SK-N-SH treated with all-trans-retinoic acid at 6 μM for 48 hours (cell line): ENCODE measurements around the gene PPME1.

Source experiments
- ARNTL ChIP-seq: fragments of 450-650 bp; formaldehyde crosslinking; IDR thresholded peaks from 2 replicates; pipeline ENCODE4 v1.5.0; 2020; ENCODE audit warnings: low read depth, mild to moderate bottlenecking, moderate library complexity, borderline replicate concordance
- BACH2 ChIP-seq: fragments of 250-450 bp; sonication (Bioruptor Pico); IDR thresholded peaks from 2 replicates; pipeline ENCODE4 v1.9.0; 2021; ENCODE audit warnings: mild to moderate bottlenecking, borderline replicate concordance
- CREB5 ChIP-seq: fragments of 250-450 bp; sonication (Bioruptor Pico); IDR thresholded peaks from 2 replicates; pipeline ENCODE4 v1.5.1; 2020; ENCODE audit warnings: low read depth, mild to moderate bottlenecking, moderate library complexity
- ISL1 ChIP-seq: fragments of 250-450 bp; sonication (Bioruptor Pico); IDR thresholded peaks from 2 replicates; pipeline ENCODE4 v2.1.2; 2022; ENCODE audit warnings: mild to moderate bottlenecking, moderate library complexity
- OSR1 ChIP-seq: fragments of 250-450 bp; sonication (Bioruptor Pico); IDR thresholded peaks from 2 replicates; pipeline ENCODE4 v1.8.0; 2022; ENCODE audit warnings: moderate library complexity, mild to moderate bottlenecking, inconsistent platforms
- RARB ChIP-seq: fragments of 250-450 bp; sonication (Bioruptor Pico); IDR thresholded peaks from 2 replicates; pipeline ENCODE4 v1.8.0; 2021; ENCODE audit warnings: mild to moderate bottlenecking, moderate library complexity
- SNAI2 ChIP-seq: fragments of 250-450 bp; sonication (Bioruptor Pico); IDR thresholded peaks from 2 replicates; pipeline ENCODE4 v1.5.0; 2020; ENCODE audit warnings: mild to moderate bottlenecking, moderate library complexity
- TCF4 ChIP-seq: fragments of 250-450 bp; sonication (Bioruptor Pico); IDR thresholded peaks from 2 replicates; pipeline ENCODE4 v1.8.0; 2021; ENCODE audit warnings: mild to moderate bottlenecking, moderate library complexity, borderline replicate concordance
- TOX ChIP-seq: fragments of 250-450 bp; sonication (Bioruptor Pico); IDR thresholded peaks from 2 replicates; pipeline ENCODE4 v1.8.0; 2021; ENCODE audit warnings: mild to moderate bottlenecking, moderate library complexity, borderline replicate concordance
- ZC3H10 ChIP-seq: fragments of 250-450 bp; sonication (Bioruptor Pico); IDR thresholded peaks from 2 replicates; pipeline ENCODE4 v1.5.1; 2021; ENCODE audit warnings: mild to moderate bottlenecking, moderate library complexity
- ZFP3 ChIP-seq: fragments of 250-450 bp; sonication (Bioruptor Pico); IDR thresholded peaks from 2 replicates; pipeline ENCODE4 v1.5.0; 2020; ENCODE audit warnings: mild to moderate bottlenecking, moderate library complexity
- ZFP30 ChIP-seq: fragments of 450-650 bp; formaldehyde crosslinking; IDR thresholded peaks from 2 replicates; pipeline ENCODE4 v1.5.0; 2022; ENCODE audit warnings: mild to moderate bottlenecking, moderate library complexity
- TF ChIP-seq, protein P1 (sequence below): fragments of 250-450 bp; sonication (Bioruptor Pico); IDR thresholded peaks from 2 replicates; pipeline ENCODE4 v1.8.0; 2020; ENCODE audit warnings: mild to moderate bottlenecking, moderate library complexity, borderline replicate concordance
- TF ChIP-seq, protein P2 (sequence below): fragments of 250-450 bp; sonication (Bioruptor Pico); IDR thresholded peaks from 2 replicates; pipeline ENCODE4 v1.8.0; 2021; ENCODE audit warnings: low read depth, mild to moderate bottlenecking, moderate library complexity, borderline replicate concordance

DNA sequence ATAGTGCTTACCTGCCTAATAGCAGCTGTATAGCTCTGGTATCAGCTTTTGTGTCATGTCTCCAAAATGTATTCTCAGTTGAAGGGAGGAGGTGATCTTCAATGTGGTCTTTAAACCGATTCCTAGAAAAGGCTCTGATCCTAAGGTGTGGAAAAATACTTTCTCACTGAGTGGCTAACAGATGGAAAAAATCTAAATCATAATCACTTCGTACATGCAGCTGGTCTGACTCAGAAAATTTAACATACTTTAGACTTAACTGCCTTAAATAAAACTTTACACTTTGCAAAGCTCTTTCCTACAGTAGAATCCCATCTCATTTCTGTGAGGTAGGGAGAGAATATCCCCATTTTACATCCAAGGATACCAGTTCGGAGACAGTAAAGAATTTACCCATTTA lies 38.3 kb upstream of the PPME1 start:
- TF ChIP-seq BACH2 (CRISPR knock-in tag) (no peak), OSR1 (CRISPR knock-in tag) (no peak), ISL1 (CRISPR knock-in tag) (no peak), TOX (no peak), RARB (CRISPR knock-in tag) (no peak), ZFP3 (no peak), ZFP30 (no peak), CREB5 (CRISPR knock-in tag) (no peak), TCF4 (no peak), ARNTL (CRISPR knock-in tag) (no peak), ZC3H10 (CRISPR knock-in tag) (no peak), SNAI2 (CRISPR knock-in tag) (no peak)
- TF ChIP-seq, protein P1, sequence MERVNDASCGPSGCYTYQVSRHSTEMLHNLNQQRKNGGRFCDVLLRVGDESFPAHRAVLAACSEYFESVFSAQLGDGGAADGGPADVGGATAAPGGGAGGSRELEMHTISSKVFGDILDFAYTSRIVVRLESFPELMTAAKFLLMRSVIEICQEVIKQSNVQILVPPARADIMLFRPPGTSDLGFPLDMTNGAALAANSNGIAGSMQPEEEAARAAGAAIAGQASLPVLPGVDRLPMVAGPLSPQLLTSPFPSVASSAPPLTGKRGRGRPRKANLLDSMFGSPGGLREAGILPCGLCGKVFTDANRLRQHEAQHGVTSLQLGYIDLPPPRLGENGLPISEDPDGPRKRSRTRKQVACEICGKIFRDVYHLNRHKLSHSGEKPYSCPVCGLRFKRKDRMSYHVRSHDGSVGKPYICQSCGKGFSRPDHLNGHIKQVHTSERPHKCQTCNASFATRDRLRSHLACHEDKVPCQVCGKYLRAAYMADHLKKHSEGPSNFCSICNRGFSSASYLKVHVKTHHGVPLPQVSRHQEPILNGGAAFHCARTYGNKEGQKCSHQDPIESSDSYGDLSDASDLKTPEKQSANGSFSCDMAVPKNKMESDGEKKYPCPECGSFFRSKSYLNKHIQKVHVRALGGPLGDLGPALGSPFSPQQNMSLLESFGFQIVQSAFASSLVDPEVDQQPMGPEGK (CRISPR knock-in tag): no peak
- TF ChIP-seq, protein P2, sequence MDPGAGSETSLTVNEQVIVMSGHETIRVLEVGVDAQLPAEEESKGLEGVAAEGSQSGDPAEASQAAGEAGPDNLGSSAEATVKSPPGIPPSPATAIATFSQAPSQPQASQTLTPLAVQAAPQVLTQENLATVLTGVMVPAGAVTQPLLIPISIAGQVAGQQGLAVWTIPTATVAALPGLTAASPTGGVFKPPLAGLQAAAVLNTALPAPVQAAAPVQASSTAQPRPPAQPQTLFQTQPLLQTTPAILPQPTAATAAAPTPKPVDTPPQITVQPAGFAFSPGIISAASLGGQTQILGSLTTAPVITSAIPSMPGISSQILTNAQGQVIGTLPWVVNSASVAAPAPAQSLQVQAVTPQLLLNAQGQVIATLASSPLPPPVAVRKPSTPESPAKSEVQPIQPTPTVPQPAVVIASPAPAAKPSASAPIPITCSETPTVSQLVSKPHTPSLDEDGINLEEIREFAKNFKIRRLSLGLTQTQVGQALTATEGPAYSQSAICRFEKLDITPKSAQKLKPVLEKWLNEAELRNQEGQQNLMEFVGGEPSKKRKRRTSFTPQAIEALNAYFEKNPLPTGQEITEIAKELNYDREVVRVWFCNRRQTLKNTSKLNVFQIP (CRISPR knock-in tag): no peak
